ENCODE measurements around the gene SLC7A10.

SLC7A10 gene

DNA sequence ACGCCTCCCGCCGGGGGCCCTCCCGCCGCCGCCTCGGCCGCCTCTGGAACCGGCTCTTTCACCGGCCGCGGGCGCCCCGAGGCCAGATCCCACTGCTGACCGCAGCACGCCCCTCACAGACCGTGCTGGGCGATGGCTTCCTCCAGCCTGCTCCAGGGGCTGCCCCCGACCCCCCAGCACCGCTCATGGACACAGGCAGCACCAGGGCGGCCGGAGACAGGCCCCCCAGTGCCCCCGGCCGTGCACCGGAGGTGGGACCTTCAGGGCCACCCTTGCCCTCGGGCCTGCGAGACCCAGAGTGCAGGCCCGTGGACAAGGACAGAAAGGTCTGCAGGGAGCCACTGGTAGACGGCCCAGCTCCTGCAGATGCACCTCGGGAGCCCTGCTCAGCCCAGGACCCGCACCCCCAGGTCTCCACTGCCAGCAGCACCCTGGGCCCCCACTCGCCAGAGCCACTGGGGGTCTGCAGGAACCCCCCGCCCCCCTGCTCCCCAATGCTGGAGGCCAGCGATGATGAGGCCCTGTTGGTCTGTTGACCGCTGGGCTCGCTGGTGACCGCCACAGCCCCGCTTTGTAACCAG lies 18.5 kb downstream of the SLC7A10 start:
- H3K4me3 ChIP-seq (ENCODE audit: low read length): no peak overlapping the region
- no peak for DNase-seq (ENCODE audit: low read depth)
- TF ChIP-seq, protein P1, sequence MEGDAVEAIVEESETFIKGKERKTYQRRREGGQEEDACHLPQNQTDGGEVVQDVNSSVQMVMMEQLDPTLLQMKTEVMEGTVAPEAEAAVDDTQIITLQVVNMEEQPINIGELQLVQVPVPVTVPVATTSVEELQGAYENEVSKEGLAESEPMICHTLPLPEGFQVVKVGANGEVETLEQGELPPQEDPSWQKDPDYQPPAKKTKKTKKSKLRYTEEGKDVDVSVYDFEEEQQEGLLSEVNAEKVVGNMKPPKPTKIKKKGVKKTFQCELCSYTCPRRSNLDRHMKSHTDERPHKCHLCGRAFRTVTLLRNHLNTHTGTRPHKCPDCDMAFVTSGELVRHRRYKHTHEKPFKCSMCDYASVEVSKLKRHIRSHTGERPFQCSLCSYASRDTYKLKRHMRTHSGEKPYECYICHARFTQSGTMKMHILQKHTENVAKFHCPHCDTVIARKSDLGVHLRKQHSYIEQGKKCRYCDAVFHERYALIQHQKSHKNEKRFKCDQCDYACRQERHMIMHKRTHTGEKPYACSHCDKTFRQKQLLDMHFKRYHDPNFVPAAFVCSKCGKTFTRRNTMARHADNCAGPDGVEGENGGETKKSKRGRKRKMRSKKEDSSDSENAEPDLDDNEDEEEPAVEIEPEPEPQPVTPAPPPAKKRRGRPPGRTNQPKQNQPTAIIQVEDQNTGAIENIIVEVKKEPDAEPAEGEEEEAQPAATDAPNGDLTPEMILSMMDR (IDR thresholded peaks at IDR 0.05; ENCODE audit: insufficient read depth, low read depth, low read length, missing control alignments): no peak

GRCh38 chr19:33206261-33207039 lies 19.2 kb downstream of the SLC7A10 start:
- H3K4me3 ChIP-seq (ENCODE audit: low read length): no peak overlapping the region
- DNase-seq (ENCODE audit: low read depth): no peak
- TF ChIP-seq, protein P1 (IDR thresholded peaks at IDR 0.05; ENCODE audit: insufficient read depth, low read depth, low read length, missing control alignments): no peak

DNA sequence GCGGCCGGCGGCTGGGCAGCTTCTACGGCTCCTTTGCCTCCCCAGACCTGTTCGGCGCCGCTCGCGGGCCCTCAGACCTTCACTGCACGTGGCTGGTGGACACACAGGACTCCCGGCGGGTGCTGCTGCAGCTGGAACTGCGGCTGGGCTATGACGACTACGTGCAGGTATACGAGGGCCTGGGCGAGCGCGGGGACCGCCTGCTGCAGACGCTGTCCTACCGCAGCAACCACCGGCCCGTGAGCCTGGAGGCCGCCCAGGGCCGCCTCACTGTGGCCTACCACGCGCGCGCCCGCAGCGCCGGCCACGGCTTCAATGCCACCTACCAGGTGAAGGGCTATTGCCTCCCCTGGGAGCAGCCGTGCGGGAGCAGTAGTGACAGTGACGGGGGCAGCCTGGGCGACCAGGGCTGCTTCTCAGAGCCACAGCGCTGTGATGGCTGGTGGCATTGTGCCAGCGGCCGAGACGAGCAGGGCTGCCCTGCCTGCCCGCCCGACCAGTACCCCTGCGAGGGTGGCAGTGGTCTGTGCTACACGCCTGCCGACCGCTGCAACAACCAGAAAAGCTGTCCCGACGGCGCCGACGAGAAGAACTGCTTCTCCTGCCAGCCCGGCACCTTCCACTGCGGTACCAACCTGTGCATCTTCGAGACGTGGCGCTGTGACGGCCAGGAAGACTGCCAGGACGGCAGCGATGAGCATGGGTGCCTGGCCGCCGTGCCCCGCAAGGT lies 20.0 kb downstream of the SLC7A10 start:
- TF ChIP-seq, protein P1 (IDR thresholded peaks at IDR 0.05; ENCODE audit: insufficient read depth, low read depth, low read length, missing control alignments): no peak
- no peak for DNase-seq (ENCODE audit: low read depth)
- no peak overlapping the region for H3K4me3 ChIP-seq (ENCODE audit: low read length)

GRCh38 chr19:33205110-33205509 lies 20.5 kb downstream of the SLC7A10 start:
- H3K4me3 ChIP-seq (ENCODE audit: low read length): no peak overlapping the region
- DNase-seq (ENCODE audit: low read depth): no peak
- TF ChIP-seq, protein P1 (IDR thresholded peaks at IDR 0.05; ENCODE audit: insufficient read depth, low read depth, low read length, missing control alignments): no peak

DNA sequence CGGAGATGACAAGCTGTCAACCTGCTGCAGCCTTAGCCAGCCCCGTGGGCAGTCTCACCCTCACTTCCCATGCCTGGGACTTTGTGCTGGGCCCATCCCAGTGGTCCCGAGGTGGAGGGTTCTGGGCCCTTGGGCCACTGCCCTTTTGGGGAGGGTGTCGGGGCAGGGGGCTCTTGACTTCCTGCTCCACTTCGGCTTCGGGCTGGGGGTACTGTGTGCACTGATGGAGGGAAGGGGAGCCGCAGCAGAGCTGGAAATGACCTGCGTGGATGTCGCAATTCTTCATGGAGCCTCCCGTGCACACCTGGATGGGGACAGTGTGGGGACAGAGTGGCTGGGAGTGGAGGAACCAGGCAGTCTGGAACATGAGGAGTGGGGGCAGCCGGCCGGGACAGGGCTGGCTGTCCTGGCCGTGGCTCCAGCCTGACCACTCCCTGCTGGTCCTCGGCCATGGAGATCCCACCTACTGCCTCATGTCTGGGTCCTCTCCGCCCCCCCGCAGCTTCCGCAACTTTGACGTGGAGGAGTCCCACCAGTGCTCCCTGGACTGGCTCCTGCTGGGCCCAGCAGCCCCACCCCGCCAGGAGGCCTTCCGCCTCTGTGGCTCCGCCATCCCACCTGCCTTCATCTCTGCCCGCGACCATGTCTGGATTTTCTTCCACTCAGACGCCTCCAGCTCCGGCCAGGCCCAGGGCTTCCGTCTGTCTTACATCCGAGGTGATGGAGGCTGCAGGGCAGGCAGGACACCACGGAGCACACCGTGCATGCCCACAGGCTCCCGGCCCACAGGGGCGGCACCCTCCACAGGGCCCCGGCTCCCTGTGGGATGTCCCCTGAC lies 21.3 kb downstream of the SLC7A10 start:
- TF ChIP-seq, protein P1 (IDR thresholded peaks at IDR 0.05; ENCODE audit: insufficient read depth, low read depth, low read length, missing control alignments): no peak
- no peak for DNase-seq (ENCODE audit: low read depth)
- H3K4me3 ChIP-seq (ENCODE audit: low read length): no peak overlapping the region

DNA sequence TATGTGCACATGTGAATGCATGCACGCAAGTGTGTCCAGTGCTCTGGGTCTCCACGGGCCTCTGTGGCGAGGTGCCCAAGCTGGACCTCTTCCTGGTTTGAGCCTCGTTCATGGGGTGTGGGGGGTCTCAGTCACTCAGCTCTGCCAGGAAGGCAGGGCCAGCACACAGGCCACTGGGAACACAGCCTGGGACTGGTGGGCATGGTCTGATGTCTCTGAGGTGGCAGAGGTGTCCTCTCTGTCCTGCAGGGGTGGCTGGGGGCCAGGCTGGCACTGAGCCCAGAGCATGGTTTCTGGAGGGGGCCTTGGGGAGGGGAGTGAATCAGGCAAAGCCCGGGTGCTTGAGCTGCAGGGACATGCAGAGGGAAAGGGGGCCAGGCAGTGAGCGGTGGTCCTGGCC lies 22.1 kb downstream of the SLC7A10 start:
- no peak for DNase-seq (ENCODE audit: low read depth)
- TF ChIP-seq, protein P1 (IDR thresholded peaks at IDR 0.05; ENCODE audit: insufficient read depth, low read depth, low read length, missing control alignments): no peak
- H3K4me3 ChIP-seq (ENCODE audit: low read length): no peak overlapping the region
